ENCODE results near the gene SNX10.

The SNX10 gene

GRCh38 chr7:26319636-26320035, 28.0 kb downstream of the SNX10 start:
- CTCF ChIA-PET: interaction anchor here (0.8 to 5.2 kb wide), 13 partner anchors 10 to 229 kb away, joined by 3 to 27 read pairs (median 3); partner anchors contain the start of genes NFE2L3 and SNX10

DNA sequence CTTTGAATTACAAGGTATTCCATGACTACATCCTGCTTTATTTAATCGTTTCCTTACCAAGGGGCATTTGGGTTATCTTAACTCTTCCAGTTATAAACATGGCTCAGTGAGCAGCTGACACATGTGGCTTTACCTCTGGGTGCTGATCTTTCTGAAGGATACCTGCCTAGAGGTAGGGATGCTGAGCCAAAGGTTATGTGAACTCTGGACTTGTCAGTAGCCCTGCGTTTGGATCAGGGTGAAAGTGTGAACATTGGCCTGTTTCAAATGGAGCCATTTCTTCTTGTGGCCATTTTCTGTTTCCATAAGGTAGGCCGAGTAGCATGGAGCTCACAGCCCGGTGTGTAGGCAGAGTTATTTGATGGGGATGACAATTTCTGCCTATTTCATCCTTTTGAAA, 29.2 kb downstream of the SNX10 start:
- H3K27ac ChIP-seq (ENCODE audit: insufficient read depth in 1 of 2, low read depth in 1 of 2, low read length in 2 of 2, poor library complexity in 1 of 2, severe bottlenecking in 2 of 2): no peak overlapping the region
- H3K36me3 ChIP-seq (ENCODE audit: control insufficient read depth in 4 of 4, insufficient read depth in 4 of 4, low read length in 3 of 4): peaks cover 0 to 11% (median 6%) of the 10 kb centered on the region in 4 experiments
- H3K27me3 ChIP-seq (replicated peaks in 2 of 5; ENCODE audit: control insufficient read depth in 4 of 5, insufficient read depth in 5 of 5, low read length in 4 of 5): no peaks in the 10 kb centered on the region
- ChIA-PET POLR2A (no interaction called here), CTCF (interaction anchor here (0.8 kb wide), 2 partner anchors 8 to 9 kb away, joined by 3 read pairs; no protein-coding TSS in a partner anchor)
- DNase-seq: no peak
- no peak overlapping the region for H3K4me3 ChIP-seq (ENCODE audit: control insufficient read depth in 1 of 7, extremely low read depth in 1 of 7, insufficient read depth in 4 of 7, low read depth in 2 of 7, low read length in 6 of 7)
- H3K4me1 ChIP-seq (ENCODE audit: control extremely low read depth in 1 of 4, control insufficient read depth in 4 of 4, insufficient read depth in 4 of 4, low read length in 3 of 4): peaks cover 5 to 14% (median 9%) of the 10 kb centered on the region in 4 experiments
- H3K9me3 ChIP-seq (ENCODE audit: control extremely low read depth in 1 of 5, control insufficient read depth in 4 of 5, insufficient read depth in 2 of 5, low read depth in 1 of 5, low read length in 4 of 5): no peaks in the 10 kb centered on the region
- 96% methylated on average over 3 of the region's 4 CpGs for WGBS (ENCODE audit: insufficient coverage)

More at GRCh38 chr7:26319636-26320035, 28.0 kb downstream of the SNX10 start:
- no peaks in the 10 kb centered on the region for H3K9me3 ChIP-seq (ENCODE audit: control extremely low read depth in 1 of 5, control insufficient read depth in 4 of 5, insufficient read depth in 2 of 5, low read depth in 1 of 5, low read length in 4 of 5)
- DNase-seq: no peak
- peaks cover 6 to 18% (median 9%) of the 10 kb centered on the region in 4 experiments for H3K4me1 ChIP-seq (ENCODE audit: control extremely low read depth in 1 of 4, control insufficient read depth in 4 of 4, insufficient read depth in 4 of 4, low read length in 3 of 4)
- peak overlapping the region in 1 of 7 experiments; percentile 6 for H3K4me3 ChIP-seq (ENCODE audit: control insufficient read depth in 1 of 7, extremely low read depth in 1 of 7, insufficient read depth in 4 of 7, low read depth in 2 of 7, low read length in 6 of 7)
- WGBS (ENCODE audit: insufficient coverage): no CpG with 5 or more reads among the region's 3 CpGs
- H3K27me3 ChIP-seq (replicated peaks in 2 of 5; ENCODE audit: control insufficient read depth in 4 of 5, insufficient read depth in 5 of 5, low read length in 4 of 5): no peaks in the 10 kb centered on the region
- H3K36me3 ChIP-seq (ENCODE audit: control insufficient read depth in 4 of 4, insufficient read depth in 4 of 4, low read length in 3 of 4): peaks cover 0 to 11% (median 6%) of the 10 kb centered on the region in 4 experiments
- H3K27ac ChIP-seq (ENCODE audit: insufficient read depth in 1 of 2, low read depth in 1 of 2, low read length in 2 of 2, poor library complexity in 1 of 2, severe bottlenecking in 2 of 2): no peak overlapping the region
- POLR2A ChIA-PET: interaction anchor here (0.7 to 1.0 kb wide), 2 partner anchors 117 to 119 kb away, joined by 3 read pairs; no protein-coding TSS in a partner anchor

GRCh38 chr7:26321435-26321834, 29.8 kb downstream of the SNX10 start:
- 100% methylated on average over 1 of the region's 1 CpG for WGBS (ENCODE audit: insufficient coverage)
- ChIA-PET CTCF (interaction anchor here (0.8 kb wide), 2 partner anchors 8 to 9 kb away, joined by 3 read pairs; no protein-coding TSS in a partner anchor), POLR2A (no interaction called here)

GRCh38 chr7:26326211-26326610, 34.5 kb downstream of the SNX10 start:
- DNase-seq: no peak
- Histone ChIP-seq H3K36me3 (ENCODE audit: control insufficient read depth in 4 of 4, insufficient read depth in 4 of 4, low read length in 3 of 4) (peaks cover 0 to 23% (median 3%) of the 10 kb centered on the region in 4 experiments), H3K27ac (ENCODE audit: insufficient read depth in 1 of 2, low read depth in 1 of 2, low read length in 2 of 2, poor library complexity in 1 of 2, severe bottlenecking in 2 of 2) (no peak overlapping the region), H3K4me3 (ENCODE audit: control insufficient read depth in 1 of 7, extremely low read depth in 1 of 7, insufficient read depth in 4 of 7, low read depth in 2 of 7, low read length in 6 of 7) (no peak overlapping the region), H3K4me1 (ENCODE audit: control extremely low read depth in 1 of 4, control insufficient read depth in 4 of 4, insufficient read depth in 4 of 4, low read length in 3 of 4) (peaks cover under 1 to 27% (median 18%) of the 10 kb centered on the region in 4 experiments), H3K9me3 (ENCODE audit: control extremely low read depth in 1 of 5, control insufficient read depth in 4 of 5, insufficient read depth in 2 of 5, low read depth in 1 of 5, low read length in 4 of 5) (no peaks in the 10 kb centered on the region), H3K27me3 (replicated peaks in 2 of 5; ENCODE audit: control insufficient read depth in 4 of 5, insufficient read depth in 5 of 5, low read length in 4 of 5) (no peaks in the 10 kb centered on the region)
- POLR2A ChIA-PET: no interaction called here
- CTCF ChIA-PET: no interaction called here
- WGBS (ENCODE audit: insufficient coverage): 82% methylated on average over 2 of the region's 3 CpGs

More at GRCh38 chr7:26321435-26321834, 29.8 kb downstream of the SNX10 start:
- DNase-seq: no peak
- no peak overlapping the region for H3K4me3 ChIP-seq (ENCODE audit: control insufficient read depth in 1 of 7, extremely low read depth in 1 of 7, insufficient read depth in 4 of 7, low read depth in 2 of 7, low read length in 6 of 7)
- peaks cover 5 to 14% (median 9%) of the 10 kb centered on the region in 4 experiments for H3K4me1 ChIP-seq (ENCODE audit: control extremely low read depth in 1 of 4, control insufficient read depth in 4 of 4, insufficient read depth in 4 of 4, low read length in 3 of 4)
- no peaks in the 10 kb centered on the region for H3K27me3 ChIP-seq (replicated peaks in 2 of 5; ENCODE audit: control insufficient read depth in 4 of 5, insufficient read depth in 5 of 5, low read length in 4 of 5)
- no peaks in the 10 kb centered on the region for H3K9me3 ChIP-seq (ENCODE audit: control extremely low read depth in 1 of 5, control insufficient read depth in 4 of 5, insufficient read depth in 2 of 5, low read depth in 1 of 5, low read length in 4 of 5)
- H3K36me3 ChIP-seq (ENCODE audit: control insufficient read depth in 4 of 4, insufficient read depth in 4 of 4, low read length in 3 of 4): peaks cover 0 to 17% (median 6%) of the 10 kb centered on the region in 4 experiments
- H3K27ac ChIP-seq (ENCODE audit: insufficient read depth in 1 of 2, low read depth in 1 of 2, low read length in 2 of 2, poor library complexity in 1 of 2, severe bottlenecking in 2 of 2): no peak overlapping the region

GRCh38 chr7:26328498-26329390, 37.1 kb downstream of the SNX10 start:
- H3K27ac ChIP-seq (ENCODE audit: insufficient read depth in 1 of 2, low read depth in 1 of 2, low read length in 2 of 2, poor library complexity in 1 of 2, severe bottlenecking in 2 of 2): no peak overlapping the region

DNA sequence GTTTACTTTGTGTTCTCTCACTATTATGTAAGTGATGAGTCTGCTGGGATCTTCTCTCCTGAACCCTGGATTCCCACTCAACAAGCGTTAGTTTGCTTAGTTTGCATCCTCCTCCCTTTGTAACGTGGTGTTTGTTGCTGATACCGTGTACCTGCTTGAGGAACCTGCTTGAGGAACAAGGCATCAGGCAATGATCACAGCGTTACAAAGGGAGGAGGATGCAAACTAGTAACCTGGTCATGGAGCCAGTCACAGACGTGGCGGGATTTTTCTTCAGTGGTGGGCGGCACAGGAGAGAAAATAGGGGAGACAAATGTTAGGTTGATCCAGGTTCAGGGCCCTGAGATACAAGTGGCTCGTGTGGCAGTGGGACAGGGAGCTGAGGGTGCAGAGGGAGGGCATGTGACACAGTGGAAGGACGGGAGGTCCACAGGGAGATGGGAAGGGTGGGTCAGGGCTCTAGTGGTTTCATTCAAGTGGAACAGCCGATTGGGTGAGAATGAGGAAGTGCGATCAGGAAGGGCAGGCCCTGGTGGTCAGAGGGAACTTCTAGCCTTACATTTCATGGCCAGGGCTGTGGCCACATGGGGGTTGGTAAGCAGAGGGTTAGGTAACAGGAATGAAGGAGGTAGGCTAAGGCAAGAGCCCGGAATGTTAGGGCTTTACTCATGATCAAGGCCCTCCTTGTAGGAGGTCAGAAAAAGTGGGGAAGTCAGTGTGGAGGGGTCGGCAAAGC, 38.0 kb downstream of the SNX10 start:
- WGBS (ENCODE audit: insufficient coverage): 73% methylated on average over 11 of the region's 13 CpGs
- no peaks in the 10 kb centered on the region for H3K27me3 ChIP-seq (replicated peaks in 2 of 5; ENCODE audit: control insufficient read depth in 4 of 5, insufficient read depth in 5 of 5, low read length in 4 of 5)
- peak in 2 of 3 donors; percentile 33 to 54 for DNase-seq
- peak overlapping the region in 1 of 7 experiments; percentile 42 for H3K4me3 ChIP-seq (ENCODE audit: control insufficient read depth in 1 of 7, extremely low read depth in 1 of 7, insufficient read depth in 4 of 7, low read depth in 2 of 7, low read length in 6 of 7)
- H3K9me3 ChIP-seq (ENCODE audit: control extremely low read depth in 1 of 5, control insufficient read depth in 4 of 5, insufficient read depth in 2 of 5, low read depth in 1 of 5, low read length in 4 of 5): no peaks in the 10 kb centered on the region
- peaks cover 7 to 45% (median 28%) of the 10 kb centered on the region in 4 experiments for H3K4me1 ChIP-seq (ENCODE audit: control extremely low read depth in 1 of 4, control insufficient read depth in 4 of 4, insufficient read depth in 4 of 4, low read length in 3 of 4)
- ChIA-PET POLR2A (no interaction called here), CTCF (interaction anchor here (0.9 to 2.6 kb wide), 5 partner anchors 9 to 51 kb away, joined by 3 to 12 read pairs (median 3); no protein-coding TSS in a partner anchor)
- no peak overlapping the region for H3K27ac ChIP-seq (ENCODE audit: insufficient read depth in 1 of 2, low read depth in 1 of 2, low read length in 2 of 2, poor library complexity in 1 of 2, severe bottlenecking in 2 of 2)
- peaks cover 0 to 17% (median 0%) of the 10 kb centered on the region in 4 experiments for H3K36me3 ChIP-seq (ENCODE audit: control insufficient read depth in 4 of 4, insufficient read depth in 4 of 4, low read length in 3 of 4)

More at GRCh38 chr7:26328498-26329390, 37.1 kb downstream of the SNX10 start:
- peak in 2 of 3 donors; percentile 23 to 52 for DNase-seq
- ChIA-PET CTCF (interaction anchor here (0.9 to 2.6 kb wide), 3 partner anchors 8 to 50 kb away, joined by 3 to 12 read pairs (median 5); no protein-coding TSS in a partner anchor), POLR2A (no interaction called here)
- Histone ChIP-seq H3K27me3 (replicated peaks in 2 of 5; ENCODE audit: control insufficient read depth in 4 of 5, insufficient read depth in 5 of 5, low read length in 4 of 5) (no peaks in the 10 kb centered on the region), H3K4me3 (ENCODE audit: control insufficient read depth in 1 of 7, extremely low read depth in 1 of 7, insufficient read depth in 4 of 7, low read depth in 2 of 7, low read length in 6 of 7) (no peak overlapping the region), H3K9me3 (ENCODE audit: control extremely low read depth in 1 of 5, control insufficient read depth in 4 of 5, insufficient read depth in 2 of 5, low read depth in 1 of 5, low read length in 4 of 5) (no peaks in the 10 kb centered on the region), H3K36me3 (ENCODE audit: control insufficient read depth in 4 of 4, insufficient read depth in 4 of 4, low read length in 3 of 4) (peaks cover 0 to 18% (median 0%) of the 10 kb centered on the region in 4 experiments), H3K4me1 (ENCODE audit: control extremely low read depth in 1 of 4, control insufficient read depth in 4 of 4, insufficient read depth in 4 of 4, low read length in 3 of 4) (peaks cover 1 to 35% (median 20%) of the 10 kb centered on the region in 4 experiments)
- 95% methylated on average over 7 of the region's 7 CpGs for WGBS (ENCODE audit: insufficient coverage)
